Panc1 (cell line): ENCODE results near the gene C9orf85. TPM values are rescaled to one million over a fixed set of nuclear protein-coding genes. Genes with fewer than 3 reads are reported as not detected.

ENCODE experiments used
- ATAC-seq: fragments of 200-7000 bp; cut with Tn5 transposase; 2 replicates; pipeline ENCODE4 v1.9.1; 2020; ENCODE audit warnings: mild to moderate bottlenecking, moderate library complexity
- BruUV-seq: library from RNA; stranded (reverse); fragments of 400-500 nt; replicated peaks from 2 replicates; lab custom pipeline; 2021; lab: Mats Ljungman, UMichigan
- CTCF ChIA-PET: fragments of 300-600 bp; sonication (Branson Sonifier 250); formaldehyde crosslinking; loops from one replicate; lab custom pipeline; 2022; ENCODE audit warnings: antibody characterized with exemption; lab: Charles Lee
- POLR2A ChIA-PET: fragments of 300-600 bp; sonication (Branson Sonifier 250); formaldehyde crosslinking; loops from one replicate; lab custom pipeline; 2022; ENCODE audit warnings: antibody characterized with exemption; lab: Charles Lee
- DNase-seq: peaks from one replicate; pipeline ENCODE4 v3.0.0-alpha.2; 2010; ENCODE audit warnings: low read depth, low spot score
- H3K27ac ChIP-seq: 2 replicates; pipeline ENCODE4 v1.5.1; 2011; ENCODE audit warnings: mild to moderate bottlenecking, low read length, inconsistent platforms
- H3K27me3 ChIP-seq: fragments of 200-500 bp; sonication (Bioruptor generic); 2 replicates; pipeline ENCODE4 v1.6.0; 2014; ENCODE audit warnings: low read length, inconsistent platforms; ENCODE audit not compliant: control insufficient read depth, insufficient read depth
- H3K36me3 ChIP-seq: fragments of 200-500 bp; sonication (Bioruptor generic); 2 replicates; pipeline ENCODE4 v1.5.1; 2014; ENCODE audit warnings: inconsistent platforms, mild to moderate bottlenecking, low read length, moderate library complexity; ENCODE audit not compliant: control insufficient read depth, insufficient read depth
- H3K4me1 ChIP-seq: 2 replicates; pipeline ENCODE4 v1.5.1; 2011; ENCODE audit warnings: inconsistent platforms, mild to moderate bottlenecking, low read length, moderate library complexity; ENCODE audit not compliant: control insufficient read depth, insufficient read depth
- H3K4me3 ChIP-seq, 2 experiments: 2 replicates each; pipeline ENCODE4 v1.5.1; 2011 to 2012; ENCODE audit warnings: low read depth in 2 of 2, low read length in 2 of 2, mild to moderate bottlenecking in 2 of 2, inconsistent platforms in 1 of 2, moderate library complexity in 1 of 2
- H3K9me3 ChIP-seq: fragments of 200-500 bp; sonication (Bioruptor generic); 2 replicates; pipeline ENCODE4 v1.5.1; 2014; ENCODE audit warnings: low read depth, mild to moderate bottlenecking, inconsistent platforms, low read length, moderate library complexity; ENCODE audit not compliant: control insufficient read depth, insufficient read depth
- POLR2AphosphoS5 ChIP-seq: IDR thresholded peaks from 2 replicates; pipeline ENCODE4 v1.6.1; 2012; ENCODE audit warnings: mild to moderate bottlenecking, low read depth, low read length, moderate library complexity
- SIN3A ChIP-seq: IDR thresholded peaks from 2 replicates; pipeline ENCODE4 v1.6.1; 2012; ENCODE audit warnings: low read depth, mild to moderate bottlenecking, low read length, moderate library complexity, borderline replicate concordance; ENCODE audit not compliant: insufficient read depth
- TCF7L2 ChIP-seq: IDR thresholded peaks from 2 replicates; pipeline ENCODE4 v1.6.1; 2011; ENCODE audit warnings: mild to moderate bottlenecking, low read depth, low read length, inconsistent platforms
- in situ Hi-C: cut with HindIII; loops from 2 replicates; pipeline ENCODE4 v1.10.0; 2016; ENCODE audit warnings: low sequenced_read_pairs, low pct_unique_long_range_greater_than_20kb
- intact Hi-C: fragments of 100-400 bp; cut with micrococcal nuclease; formaldehyde crosslinking; loops from one replicate; pipeline ENCODE4 v1.10.0; 2022; ENCODE audit not compliant: unreplicated experiment
- total RNA-seq: library from RNA; stranded (reverse); gene quantifications from one replicate; pipeline ENCODE4 v1.2.1, GENCODE V29; 2021; ENCODE audit not compliant: unreplicated experiment
- TF ChIP-seq, protein P1 (sequence below), 2 experiments: IDR thresholded peaks; 2 replicates each; pipeline ENCODE4 v1.6.1; 2011 to 2012; ENCODE audit warnings: low read depth in 2 of 2, control low read depth in 1 of 2, low read length in 1 of 2, mild to moderate bottlenecking in 1 of 2, moderate library complexity in 1 of 2; ENCODE audit not compliant: insufficient read depth in 1 of 2
- TF ChIP-seq, protein P2 (sequence below): fragments of 450-650 bp; IDR thresholded peaks from 2 replicates; pipeline ENCODE4 v1.5.1; 2017; ENCODE audit warnings: mild to moderate bottlenecking

C9orf85 gene
- total RNA-seq, 1 experiment from 2014 or later, result 8.0 TPM

- no peaks in the 10 kb centered on the region for H3K27me3 ChIP-seq
- in situ Hi-C loops (no loop called here), intact Hi-C loops (no loop called here)
- no peaks in the 10 kb centered on the region for H3K36me3 ChIP-seq
- no peak for ATAC-seq
- no peak overlapping the region for H3K4me3 ChIP-seq
- ChIA-PET CTCF (no interaction called here), POLR2A (no interaction called here)
- H3K4me1 ChIP-seq, result no peaks in the 10 kb centered on the region; the same call in 1 of the 2 replicates
- TF ChIP-seq TCF7L2 (no peak), SIN3A (no peak), POLR2AphosphoS5 (no peak)
- TF ChIP-seq, protein P1, sequence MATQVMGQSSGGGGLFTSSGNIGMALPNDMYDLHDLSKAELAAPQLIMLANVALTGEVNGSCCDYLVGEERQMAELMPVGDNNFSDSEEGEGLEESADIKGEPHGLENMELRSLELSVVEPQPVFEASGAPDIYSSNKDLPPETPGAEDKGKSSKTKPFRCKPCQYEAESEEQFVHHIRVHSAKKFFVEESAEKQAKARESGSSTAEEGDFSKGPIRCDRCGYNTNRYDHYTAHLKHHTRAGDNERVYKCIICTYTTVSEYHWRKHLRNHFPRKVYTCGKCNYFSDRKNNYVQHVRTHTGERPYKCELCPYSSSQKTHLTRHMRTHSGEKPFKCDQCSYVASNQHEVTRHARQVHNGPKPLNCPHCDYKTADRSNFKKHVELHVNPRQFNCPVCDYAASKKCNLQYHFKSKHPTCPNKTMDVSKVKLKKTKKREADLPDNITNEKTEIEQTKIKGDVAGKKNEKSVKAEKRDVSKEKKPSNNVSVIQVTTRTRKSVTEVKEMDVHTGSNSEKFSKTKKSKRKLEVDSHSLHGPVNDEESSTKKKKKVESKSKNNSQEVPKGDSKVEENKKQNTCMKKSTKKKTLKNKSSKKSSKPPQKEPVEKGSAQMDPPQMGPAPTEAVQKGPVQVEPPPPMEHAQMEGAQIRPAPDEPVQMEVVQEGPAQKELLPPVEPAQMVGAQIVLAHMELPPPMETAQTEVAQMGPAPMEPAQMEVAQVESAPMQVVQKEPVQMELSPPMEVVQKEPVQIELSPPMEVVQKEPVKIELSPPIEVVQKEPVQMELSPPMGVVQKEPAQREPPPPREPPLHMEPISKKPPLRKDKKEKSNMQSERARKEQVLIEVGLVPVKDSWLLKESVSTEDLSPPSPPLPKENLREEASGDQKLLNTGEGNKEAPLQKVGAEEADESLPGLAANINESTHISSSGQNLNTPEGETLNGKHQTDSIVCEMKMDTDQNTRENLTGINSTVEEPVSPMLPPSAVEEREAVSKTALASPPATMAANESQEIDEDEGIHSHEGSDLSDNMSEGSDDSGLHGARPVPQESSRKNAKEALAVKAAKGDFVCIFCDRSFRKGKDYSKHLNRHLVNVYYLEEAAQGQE (IDR thresholded peaks at IDR 0.05; ENCODE audit: insufficient read depth in 1 of 2, low read depth in 2 of 2, low read length in 1 of 2), result no peak
- no peak overlapping the region for H3K27ac ChIP-seq
- no peaks in the 10 kb centered on the region for H3K9me3 ChIP-seq
- no peak for DNase-seq
- no TSS peak for BruUV-seq
These were observed 16.3 kb upstream of the C9orf85 start for GRCh38 chr9:71895117-71895516.

- Histone ChIP-seq H3K27me3 (no peaks in the 10 kb centered on the region), H3K4me1 (no peaks in the 10 kb centered on the region; the same call in 1 of the 2 replicates), H3K36me3 (no peaks in the 10 kb centered on the region), H3K4me3 (no peak overlapping the region), H3K27ac (no peak overlapping the region), H3K9me3 (no peaks in the 10 kb centered on the region)
- POLR2A ChIA-PET, result no interaction called here
- in situ Hi-C loops, result no loop called here
- intact Hi-C loops, result no loop called here
- TF ChIP-seq, protein P1 (IDR thresholded peaks at IDR 0.05; ENCODE audit: insufficient read depth in 1 of 2, low read depth in 2 of 2, low read length in 1 of 2), result no peak
- TF ChIP-seq SIN3A (no peak), TCF7L2 (no peak), POLR2AphosphoS5 (no peak)
- TF ChIP-seq, protein P2, sequence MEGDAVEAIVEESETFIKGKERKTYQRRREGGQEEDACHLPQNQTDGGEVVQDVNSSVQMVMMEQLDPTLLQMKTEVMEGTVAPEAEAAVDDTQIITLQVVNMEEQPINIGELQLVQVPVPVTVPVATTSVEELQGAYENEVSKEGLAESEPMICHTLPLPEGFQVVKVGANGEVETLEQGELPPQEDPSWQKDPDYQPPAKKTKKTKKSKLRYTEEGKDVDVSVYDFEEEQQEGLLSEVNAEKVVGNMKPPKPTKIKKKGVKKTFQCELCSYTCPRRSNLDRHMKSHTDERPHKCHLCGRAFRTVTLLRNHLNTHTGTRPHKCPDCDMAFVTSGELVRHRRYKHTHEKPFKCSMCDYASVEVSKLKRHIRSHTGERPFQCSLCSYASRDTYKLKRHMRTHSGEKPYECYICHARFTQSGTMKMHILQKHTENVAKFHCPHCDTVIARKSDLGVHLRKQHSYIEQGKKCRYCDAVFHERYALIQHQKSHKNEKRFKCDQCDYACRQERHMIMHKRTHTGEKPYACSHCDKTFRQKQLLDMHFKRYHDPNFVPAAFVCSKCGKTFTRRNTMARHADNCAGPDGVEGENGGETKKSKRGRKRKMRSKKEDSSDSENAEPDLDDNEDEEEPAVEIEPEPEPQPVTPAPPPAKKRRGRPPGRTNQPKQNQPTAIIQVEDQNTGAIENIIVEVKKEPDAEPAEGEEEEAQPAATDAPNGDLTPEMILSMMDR, result no peak
- DNase-seq (no peak), ATAC-seq (no peak)
- CTCF ChIA-PET, result no interaction called here
- no TSS peak for BruUV-seq
These were observed 15.5 kb upstream of the C9orf85 start for GRCh38 chr9:71895955-71896354.
